ENCODE measurements around the gene PPP2R5E.

Gene PPP2R5E

GRCh38 chr14:63342371-63342770, 200.8 kb downstream of the PPP2R5E start:
- FAIRE-seq (no peak), DNase-seq (ENCODE audit: insufficient read length, low spot score) (no peak)
- no peak for TF ChIP-seq CTCF (IDR thresholded peaks at IDR 0.05; ENCODE audit: insufficient read depth, missing control alignments)

GRCh38 chr14:63328787-63329737, 214.1 kb downstream of the PPP2R5E start:
- TF ChIP-seq CTCF (IDR thresholded peaks at IDR 0.05; ENCODE audit: insufficient read depth, missing control alignments), result no peak
- no peak for DNase-seq (ENCODE audit: insufficient read length, low spot score)
- no peak for FAIRE-seq

GRCh38 chr14:63326840-63327239, 216.3 kb downstream of the PPP2R5E start:
- no peak for TF ChIP-seq CTCF (IDR thresholded peaks at IDR 0.05; ENCODE audit: insufficient read depth, missing control alignments)
- DNase-seq (ENCODE audit: insufficient read length, low spot score), result no peak
- no peak for FAIRE-seq

GRCh38 chr14:63322897-63323573, 220.1 kb downstream of the PPP2R5E start:
- FAIRE-seq, result no peak

GRCh38 chr14:63322472-63322871, 220.7 kb downstream of the PPP2R5E start:
- TF ChIP-seq CTCF (IDR thresholded peaks at IDR 0.05; ENCODE audit: insufficient read depth, missing control alignments), result no peak
- FAIRE-seq (no peak), DNase-seq (ENCODE audit: insufficient read length, low spot score) (no peak)

More at GRCh38 chr14:63322897-63323573, 220.1 kb downstream of the PPP2R5E start:
- DNase-seq (ENCODE audit: insufficient read length, low spot score), result no peak
- TF ChIP-seq CTCF (IDR thresholded peaks at IDR 0.05; ENCODE audit: insufficient read depth, missing control alignments), result no peak

Data from D721Med (cell line).